Neural crest cell (in vitro differentiated cells): Measurements from ENCODE around the gene ASMT. TPM values are rescaled to one million over a fixed set of nuclear protein-coding genes. Genes with fewer than 3 reads are reported as not detected.

ENCODE experiments used
- DNase-seq: peaks from one replicate; pipeline ENCODE4 v3.0.0; 2021; ENCODE audit warnings: low read depth, mixed read lengths, low spot score
- H3K27ac Mint-ChIP-seq: one replicate; pipeline ENCODE4 v1.8.0; 2021; ENCODE audit warnings: mild to moderate bottlenecking, mixed read lengths; ENCODE audit not compliant: unreplicated experiment
- H3K27me3 Mint-ChIP-seq: 2 replicates; pipeline ENCODE4 v1.8.0; 2021; ENCODE audit warnings: low read depth, mild to moderate bottlenecking, mixed read lengths
- H3K36me3 Mint-ChIP-seq: 2 replicates; pipeline ENCODE4 v1.8.0; 2021; ENCODE audit warnings: low read depth, mild to moderate bottlenecking, mixed read lengths
- H3K4me1 Mint-ChIP-seq: 2 replicates; pipeline ENCODE4 v1.8.0; 2021; ENCODE audit warnings: mixed read lengths
- H3K4me3 Mint-ChIP-seq: one replicate; pipeline ENCODE4 v1.8.0; 2021; ENCODE audit warnings: mild to moderate bottlenecking, mixed read lengths
- H3K9me3 Mint-ChIP-seq: 2 replicates; pipeline ENCODE4 v1.8.0; 2021; ENCODE audit warnings: mixed read lengths
- total RNA-seq: library from RNA; stranded (reverse); gene quantifications from 2 replicates; pipeline ENCODE4 v1.2.1, GENCODE V29; 2021
- TF ChIP-seq, protein P1 (sequence below): fragments of 200-600 bp; sonication (generic); conservative IDR thresholded peaks from 2 replicates; pipeline ENCODE4 v1.5.0; 2021; ENCODE audit warnings: antibody characterized with exemption, mild to moderate bottlenecking

ASMT gene
- total RNA-seq, 1 donor from 2014 or later: 0.44 TPM

DNA sequence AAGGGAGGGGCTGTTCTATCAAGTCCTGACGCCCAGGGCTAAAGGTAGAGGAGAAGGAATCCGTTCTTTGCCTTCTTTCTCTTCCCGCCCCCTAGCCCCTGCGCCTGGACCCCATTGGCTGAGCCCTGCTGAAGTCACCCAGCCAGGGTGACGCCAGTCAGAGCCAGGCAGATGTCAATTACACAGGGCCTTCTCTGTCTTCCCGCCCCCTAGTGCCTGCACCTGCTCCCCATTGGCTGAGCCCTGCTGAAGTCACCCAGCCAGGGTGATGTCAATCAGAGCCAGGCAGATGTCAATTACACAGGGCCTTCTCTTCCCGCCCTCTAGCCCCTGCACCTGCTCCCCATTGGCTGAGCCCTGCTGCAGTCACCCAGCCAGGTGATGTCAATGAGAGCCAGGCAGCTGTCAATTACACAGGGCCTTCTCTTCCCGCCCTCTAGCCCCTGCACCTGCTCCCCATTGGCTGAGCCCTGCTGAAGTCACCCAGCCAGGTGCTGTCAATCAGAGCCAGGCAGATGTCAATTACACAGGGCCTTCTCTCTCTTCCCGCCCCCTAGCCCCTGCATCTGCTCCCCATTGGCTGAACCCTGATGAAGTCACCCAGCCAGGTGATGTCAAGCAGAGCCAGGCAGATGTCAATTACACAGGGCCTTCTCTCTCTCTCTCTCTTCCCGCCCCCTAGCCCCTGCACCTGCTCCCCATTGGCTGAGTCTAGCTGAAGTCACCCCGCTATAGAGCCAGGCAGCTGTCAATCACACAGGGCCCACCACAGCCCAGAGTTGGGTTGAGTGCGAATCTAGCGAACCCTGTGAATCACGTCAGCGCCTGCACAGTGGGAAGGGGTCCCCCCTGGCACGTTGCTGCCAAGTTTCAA, 46.4 kb downstream of the ASMT start:
- Mint-ChIP-seq H3K4me1 (peaks cover 18% of the 10 kb centered on the region), H3K36me3 (no peaks in the 10 kb centered on the region)
- TF ChIP-seq, protein P1, sequence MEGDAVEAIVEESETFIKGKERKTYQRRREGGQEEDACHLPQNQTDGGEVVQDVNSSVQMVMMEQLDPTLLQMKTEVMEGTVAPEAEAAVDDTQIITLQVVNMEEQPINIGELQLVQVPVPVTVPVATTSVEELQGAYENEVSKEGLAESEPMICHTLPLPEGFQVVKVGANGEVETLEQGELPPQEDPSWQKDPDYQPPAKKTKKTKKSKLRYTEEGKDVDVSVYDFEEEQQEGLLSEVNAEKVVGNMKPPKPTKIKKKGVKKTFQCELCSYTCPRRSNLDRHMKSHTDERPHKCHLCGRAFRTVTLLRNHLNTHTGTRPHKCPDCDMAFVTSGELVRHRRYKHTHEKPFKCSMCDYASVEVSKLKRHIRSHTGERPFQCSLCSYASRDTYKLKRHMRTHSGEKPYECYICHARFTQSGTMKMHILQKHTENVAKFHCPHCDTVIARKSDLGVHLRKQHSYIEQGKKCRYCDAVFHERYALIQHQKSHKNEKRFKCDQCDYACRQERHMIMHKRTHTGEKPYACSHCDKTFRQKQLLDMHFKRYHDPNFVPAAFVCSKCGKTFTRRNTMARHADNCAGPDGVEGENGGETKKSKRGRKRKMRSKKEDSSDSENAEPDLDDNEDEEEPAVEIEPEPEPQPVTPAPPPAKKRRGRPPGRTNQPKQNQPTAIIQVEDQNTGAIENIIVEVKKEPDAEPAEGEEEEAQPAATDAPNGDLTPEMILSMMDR: no peak

DNA sequence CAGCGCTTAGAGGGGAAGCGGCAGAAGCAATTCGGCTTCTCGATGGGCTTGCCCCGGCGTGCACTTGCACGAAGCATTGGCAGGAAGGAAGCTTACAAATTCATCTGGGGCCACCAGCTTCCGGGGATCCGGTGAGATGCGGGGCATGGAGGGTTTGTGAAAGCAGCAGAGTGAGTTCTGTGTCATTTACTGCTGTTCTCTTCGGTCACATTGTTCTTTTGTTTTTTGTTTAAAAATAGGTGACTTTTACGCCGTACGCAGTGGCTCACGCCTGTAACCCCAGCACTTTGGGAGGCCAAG, 47.0 kb downstream of the ASMT start:
- Mint-ChIP-seq H3K27me3 (peaks cover 2% of the 10 kb centered on the region), H3K36me3 (no peaks in the 10 kb centered on the region), H3K4me3 (no peak overlapping the region), H3K9me3 (no peaks in the 10 kb centered on the region), H3K27ac (no peak overlapping the region), H3K4me1 (peaks cover 18% of the 10 kb centered on the region)
- no peak for DNase-seq
- TF ChIP-seq, protein P1: no peak

More for the DNA sequence above, 46.4 kb downstream of the ASMT start:
- H3K27ac Mint-ChIP-seq: no peak overlapping the region
- peak overlapping the region; percentile 9 for H3K4me3 Mint-ChIP-seq
- no peak for DNase-seq
- H3K9me3 Mint-ChIP-seq: no peaks in the 10 kb centered on the region
- peaks cover 2% of the 10 kb centered on the region for H3K27me3 Mint-ChIP-seq

DNA sequence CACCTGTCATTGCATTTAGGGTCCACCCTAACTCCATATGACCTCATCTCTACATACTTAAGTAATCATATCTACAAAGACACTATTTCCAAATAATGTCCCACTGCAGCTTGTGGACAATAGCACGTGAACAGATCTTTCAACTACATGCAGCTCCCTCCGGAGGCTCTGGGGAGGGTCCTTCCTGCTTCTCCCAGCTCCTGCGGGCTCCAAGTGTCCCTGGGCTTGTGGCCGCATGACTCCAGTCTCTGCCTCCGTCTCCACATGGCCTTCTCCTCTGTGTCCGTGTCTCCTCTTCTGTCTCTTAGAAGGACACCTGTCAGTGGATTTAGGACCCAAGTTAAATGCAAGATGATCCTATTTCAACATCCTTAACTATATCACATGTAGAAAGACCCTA, 52.7 kb downstream of the ASMT start:
- Mint-ChIP-seq H3K9me3 (no peaks in the 10 kb centered on the region), H3K4me1 (peaks cover 10% of the 10 kb centered on the region), H3K36me3 (peaks cover 3% of the 10 kb centered on the region), H3K27me3 (peaks cover 2% of the 10 kb centered on the region), H3K27ac (no peak overlapping the region), H3K4me3 (no peak overlapping the region)
- TF ChIP-seq, protein P1: no peak
- no peak for DNase-seq

DNA sequence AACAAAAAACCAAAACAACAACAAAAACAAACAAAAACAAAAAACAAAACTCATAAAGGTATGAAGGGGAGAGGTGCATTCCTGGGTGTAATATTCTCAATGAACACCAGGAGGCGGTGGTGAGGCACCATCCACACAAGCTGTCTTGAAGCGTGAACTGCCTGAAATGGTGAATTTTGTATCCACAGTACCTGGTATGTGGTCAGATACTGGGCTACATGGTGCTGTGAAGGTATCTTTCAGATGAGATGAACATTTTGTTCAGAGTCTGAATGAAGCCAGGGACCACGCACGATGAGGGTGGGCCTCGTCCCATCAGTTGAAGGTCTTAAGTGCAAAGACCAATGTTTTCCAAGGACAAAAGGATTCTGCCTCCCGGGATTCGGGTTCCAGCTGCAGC, 58.5 kb downstream of the ASMT start:
- H3K4me3 Mint-ChIP-seq: no peak overlapping the region
- no peaks in the 10 kb centered on the region for H3K27me3 Mint-ChIP-seq
- DNase-seq: peak; percentile 41
- peaks cover 3% of the 10 kb centered on the region for H3K36me3 Mint-ChIP-seq
- TF ChIP-seq, protein P1: peak; percentile 78
- no peaks in the 10 kb centered on the region for H3K9me3 Mint-ChIP-seq
- H3K4me1 Mint-ChIP-seq: peaks cover 5% of the 10 kb centered on the region
- H3K27ac Mint-ChIP-seq: no peak overlapping the region

DNA sequence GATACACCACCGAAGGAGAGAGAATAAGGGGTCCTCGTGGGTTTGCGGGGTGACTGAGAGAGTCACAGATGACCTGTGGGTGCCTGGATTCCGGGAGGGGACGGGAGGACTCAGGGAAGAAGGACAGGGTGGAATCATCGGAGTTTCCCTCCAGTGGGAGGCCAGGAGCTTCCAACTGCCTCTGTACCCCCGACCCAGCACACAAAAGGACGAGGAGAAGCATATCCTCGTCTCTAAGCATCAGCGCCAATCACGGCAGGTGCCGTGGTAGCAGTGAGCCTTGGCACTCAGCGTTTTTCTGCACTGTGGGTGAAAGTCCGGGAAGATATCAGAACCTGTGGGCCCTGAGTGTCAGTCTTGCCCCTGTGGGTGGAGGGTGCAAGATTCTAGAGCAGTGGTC, 62.0 kb downstream of the ASMT start:
- Mint-ChIP-seq H3K36me3 (no peaks in the 10 kb centered on the region), H3K27me3 (no peaks in the 10 kb centered on the region), H3K9me3 (no peaks in the 10 kb centered on the region), H3K4me3 (no peak overlapping the region), H3K4me1 (peaks cover 5% of the 10 kb centered on the region), H3K27ac (no peak overlapping the region)
- no peak for DNase-seq
- TF ChIP-seq, protein P1: no peak
